ENCODE data around the gene NAA20.

Gene NAA20

DNA sequence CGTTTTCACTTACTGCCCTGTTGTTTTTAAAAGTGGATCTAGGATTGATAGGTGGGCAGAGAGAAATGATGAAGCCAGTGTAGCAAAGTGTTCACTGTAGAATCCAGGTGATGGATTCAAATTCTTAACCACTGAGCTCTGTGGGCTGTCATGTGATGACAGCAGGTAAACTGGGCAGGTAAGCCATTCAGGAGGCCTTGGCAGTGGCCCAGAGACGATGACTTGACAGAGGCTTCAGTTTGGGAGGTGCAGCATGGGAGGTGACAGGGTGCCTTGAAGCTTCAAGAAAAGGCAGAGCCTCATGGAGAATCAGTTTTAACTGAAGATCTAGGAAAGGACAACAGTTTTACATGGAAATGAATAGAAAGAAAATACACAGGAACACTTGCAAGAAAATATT, 2.0 kb downstream of the NAA20 start:
- H3K4me3 ChIP-seq (ENCODE audit: low read depth, low read length): no peak overlapping the region
- DNase-seq (ENCODE audit: low read depth): no peak
- TF ChIP-seq, protein P1, sequence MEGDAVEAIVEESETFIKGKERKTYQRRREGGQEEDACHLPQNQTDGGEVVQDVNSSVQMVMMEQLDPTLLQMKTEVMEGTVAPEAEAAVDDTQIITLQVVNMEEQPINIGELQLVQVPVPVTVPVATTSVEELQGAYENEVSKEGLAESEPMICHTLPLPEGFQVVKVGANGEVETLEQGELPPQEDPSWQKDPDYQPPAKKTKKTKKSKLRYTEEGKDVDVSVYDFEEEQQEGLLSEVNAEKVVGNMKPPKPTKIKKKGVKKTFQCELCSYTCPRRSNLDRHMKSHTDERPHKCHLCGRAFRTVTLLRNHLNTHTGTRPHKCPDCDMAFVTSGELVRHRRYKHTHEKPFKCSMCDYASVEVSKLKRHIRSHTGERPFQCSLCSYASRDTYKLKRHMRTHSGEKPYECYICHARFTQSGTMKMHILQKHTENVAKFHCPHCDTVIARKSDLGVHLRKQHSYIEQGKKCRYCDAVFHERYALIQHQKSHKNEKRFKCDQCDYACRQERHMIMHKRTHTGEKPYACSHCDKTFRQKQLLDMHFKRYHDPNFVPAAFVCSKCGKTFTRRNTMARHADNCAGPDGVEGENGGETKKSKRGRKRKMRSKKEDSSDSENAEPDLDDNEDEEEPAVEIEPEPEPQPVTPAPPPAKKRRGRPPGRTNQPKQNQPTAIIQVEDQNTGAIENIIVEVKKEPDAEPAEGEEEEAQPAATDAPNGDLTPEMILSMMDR (IDR thresholded peaks at IDR 0.05; ENCODE audit: insufficient read depth, low read depth, low read length, missing control alignments): no peak

DNA sequence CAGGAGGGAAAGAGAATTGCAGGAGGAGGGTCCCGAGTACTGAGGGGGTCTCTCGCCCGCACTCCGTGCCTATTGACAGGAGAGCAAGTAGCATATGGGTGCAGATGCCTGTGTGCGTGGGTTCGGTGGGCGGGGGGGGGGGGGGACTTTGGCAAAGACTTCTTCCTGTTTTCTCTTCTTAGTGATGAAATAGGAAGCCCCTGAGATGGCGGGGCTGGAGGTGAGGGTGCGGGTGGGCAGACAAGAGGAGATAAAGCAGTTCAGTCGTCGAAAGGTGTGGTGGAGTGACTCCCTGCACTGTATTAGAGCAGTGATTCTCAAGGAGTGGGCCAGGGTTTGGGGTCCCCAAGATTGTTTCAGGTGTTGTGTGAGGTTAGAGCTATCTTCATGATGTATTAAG, 3.7 kb downstream of the NAA20 start:
- no peak for DNase-seq (ENCODE audit: low read depth)

DNA sequence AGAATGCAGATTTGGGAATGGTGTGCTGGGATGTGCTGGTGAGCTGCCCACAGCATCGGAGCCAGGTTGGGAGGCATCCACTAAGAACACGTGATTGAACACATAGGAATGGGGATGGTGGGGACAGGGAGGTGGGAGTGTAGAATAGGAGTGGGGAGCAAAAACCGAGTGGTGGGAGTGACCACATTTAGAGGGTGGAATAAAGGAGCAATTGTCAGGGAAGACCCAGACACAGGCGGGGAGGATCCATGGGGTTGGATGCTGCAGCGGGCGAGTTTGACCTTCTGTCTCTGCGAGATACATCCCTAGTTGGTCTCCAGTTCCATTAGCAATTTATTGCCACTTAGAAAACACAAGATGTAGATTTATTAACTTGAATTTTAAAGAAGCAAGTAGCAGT, 4.7 kb downstream of the NAA20 start:
- DNase-seq (ENCODE audit: low read depth): no peak
- H3K4me3 ChIP-seq (ENCODE audit: low read depth, low read length): no peak overlapping the region
- TF ChIP-seq, protein P1 (IDR thresholded peaks at IDR 0.05; ENCODE audit: insufficient read depth, low read depth, low read length, missing control alignments): no peak

More for the DNA sequence above, 3.7 kb downstream of the NAA20 start:
- TF ChIP-seq, protein P1 (IDR thresholded peaks at IDR 0.05; ENCODE audit: insufficient read depth, low read depth, low read length, missing control alignments): no peak
- no peak overlapping the region for H3K4me3 ChIP-seq (ENCODE audit: low read depth, low read length)

DNA sequence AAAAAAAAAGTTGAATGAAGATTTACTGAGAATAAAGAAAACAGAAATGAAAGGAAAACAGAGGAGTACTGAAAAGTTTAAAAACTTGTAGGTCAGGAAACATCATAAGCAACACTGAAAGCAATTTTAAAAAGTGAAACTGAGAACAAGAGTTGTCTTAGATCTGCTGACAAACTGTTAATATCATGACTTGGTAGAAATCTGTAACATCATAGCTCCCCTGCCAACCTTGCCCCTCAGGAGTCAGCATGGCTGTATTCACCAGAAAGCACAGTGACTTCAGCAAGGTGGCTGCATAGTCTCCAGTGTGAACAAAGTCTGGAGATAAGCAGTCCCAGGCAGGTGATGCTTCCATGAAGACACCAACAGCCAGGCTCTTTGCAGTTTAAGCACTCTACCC, 5.3 kb downstream of the NAA20 start:
- peak; percentile 55 for DNase-seq (ENCODE audit: low read depth)
- no peak overlapping the region for H3K4me3 ChIP-seq (ENCODE audit: low read depth, low read length)
- TF ChIP-seq, protein P1 (IDR thresholded peaks at IDR 0.05; ENCODE audit: insufficient read depth, low read depth, low read length, missing control alignments): no peak

DNA sequence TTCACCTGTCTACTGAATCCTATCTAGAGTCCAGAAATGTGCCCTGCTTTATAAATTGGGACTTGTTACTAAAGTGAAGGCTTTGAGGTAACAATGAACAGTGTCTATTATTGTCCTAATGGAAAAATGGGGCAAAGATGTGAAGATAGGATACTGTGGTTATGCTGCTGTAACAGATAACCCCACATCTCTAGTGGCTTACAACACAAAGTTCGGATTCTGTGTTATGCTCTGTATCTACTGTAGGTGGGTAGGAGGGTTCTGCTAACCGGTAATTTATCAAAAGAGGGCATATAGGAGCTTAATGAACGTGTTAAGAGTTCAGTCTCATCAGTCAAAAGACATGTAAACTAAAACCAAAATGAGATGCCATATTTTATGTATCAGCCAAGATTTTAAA, 6.2 kb downstream of the NAA20 start:
- H3K4me3 ChIP-seq (ENCODE audit: low read depth, low read length): no peak overlapping the region
- TF ChIP-seq, protein P1 (IDR thresholded peaks at IDR 0.05; ENCODE audit: insufficient read depth, low read depth, low read length, missing control alignments): no peak
- DNase-seq (ENCODE audit: low read depth): no peak

DNA sequence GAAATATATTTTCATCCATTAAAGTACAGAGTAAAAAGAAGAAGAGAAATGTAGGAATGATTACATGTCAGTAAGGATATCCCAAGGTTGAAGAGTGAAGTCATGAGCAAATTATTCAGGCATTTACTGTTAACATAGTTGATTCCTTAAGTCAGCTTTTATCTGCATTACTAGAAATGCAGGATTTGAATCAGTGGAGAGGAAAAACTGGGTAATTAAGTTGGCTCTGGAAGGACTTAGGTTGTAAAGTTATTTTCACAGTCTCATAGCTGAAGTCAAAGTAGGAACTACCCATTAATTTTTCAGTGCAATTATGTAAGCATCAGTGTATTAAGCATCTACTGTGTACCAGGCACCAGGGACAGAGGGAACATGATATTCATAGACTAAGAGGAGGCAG, 7.8 kb downstream of the NAA20 start:
- TF ChIP-seq, protein P1 (IDR thresholded peaks at IDR 0.05; ENCODE audit: insufficient read depth, low read depth, low read length, missing control alignments): no peak
- DNase-seq (ENCODE audit: low read depth): no peak

DNA sequence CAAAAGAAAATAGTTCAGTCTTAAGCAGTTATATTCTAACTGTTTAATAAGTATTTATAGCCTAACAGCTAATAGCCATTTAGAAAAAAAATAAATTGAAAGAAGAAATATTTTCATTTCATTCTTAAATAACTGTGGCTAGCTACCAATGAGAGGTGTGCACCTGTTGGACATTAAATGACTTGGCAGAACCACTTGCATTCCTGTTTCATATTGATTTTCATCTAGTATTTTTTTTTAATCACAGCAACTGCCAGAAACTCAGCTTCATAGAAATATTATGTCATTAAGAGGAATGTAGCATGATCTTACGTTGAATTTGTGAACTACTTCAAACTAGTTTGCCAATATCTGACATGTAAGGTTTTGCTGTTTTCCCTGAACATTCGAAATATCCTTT, 10.1 kb downstream of the NAA20 start:
- no peak for DNase-seq (ENCODE audit: low read depth)
- TF ChIP-seq, protein P1 (IDR thresholded peaks at IDR 0.05; ENCODE audit: insufficient read depth, low read depth, low read length, missing control alignments): no peak
- no peak overlapping the region for H3K4me3 ChIP-seq (ENCODE audit: low read depth, low read length)

More for the DNA sequence above, 7.8 kb downstream of the NAA20 start:
- no peak overlapping the region for H3K4me3 ChIP-seq (ENCODE audit: low read depth, low read length)
